Activated T-helper 17 cell treated with anti-CD3 and anti-CD28 coated beads, Interleukin-2, amount 50 U/mL, for 72 hours (primary cell): ENCODE measurements around the gene SFTA2. TPM values are rescaled to one million over a fixed set of nuclear protein-coding genes. Genes with fewer than 3 reads are reported as not detected.
A peak's percentile ranks its signal among the peaks of the same experiment; 100 is the strongest.

Experiments used
- ATAC-seq: fragments of 150-1000 bp; cut with Tn5 transposase; replicated peaks from 2 replicates; pipeline ENCODE4 v1.10.0; 2021; ENCODE audit warnings: mild to moderate bottlenecking, moderate library complexity
- H3K27ac Mint-ChIP-seq: one replicate; pipeline ENCODE4 v1.8.0; 2022; ENCODE audit warnings: mixed read lengths
- H3K27me3 Mint-ChIP-seq: one replicate; pipeline ENCODE4 v1.8.0; 2022; ENCODE audit warnings: mixed read lengths
- H3K36me3 Mint-ChIP-seq: one replicate; pipeline ENCODE4 v1.8.0; 2022; ENCODE audit warnings: low read depth, mild to moderate bottlenecking, mixed read lengths
- H3K4me1 Mint-ChIP-seq: one replicate; pipeline ENCODE4 v1.8.0; 2022; ENCODE audit warnings: mixed read lengths
- H3K4me3 Mint-ChIP-seq: one replicate; pipeline ENCODE4 v1.8.0; 2022; ENCODE audit warnings: mild to moderate bottlenecking, mixed read lengths
- H3K9me3 Mint-ChIP-seq: one replicate; pipeline ENCODE4 v1.8.0; 2022; ENCODE audit warnings: mixed read lengths
- total RNA-seq, 2 donors: library from RNA; stranded (reverse); gene quantifications; one replicate each; pipeline ENCODE4 v1.2.3, GENCODE V29; 2022

Gene SFTA2
- total RNA-seq, 2 donors from 2014 or later, result not detected

DNA sequence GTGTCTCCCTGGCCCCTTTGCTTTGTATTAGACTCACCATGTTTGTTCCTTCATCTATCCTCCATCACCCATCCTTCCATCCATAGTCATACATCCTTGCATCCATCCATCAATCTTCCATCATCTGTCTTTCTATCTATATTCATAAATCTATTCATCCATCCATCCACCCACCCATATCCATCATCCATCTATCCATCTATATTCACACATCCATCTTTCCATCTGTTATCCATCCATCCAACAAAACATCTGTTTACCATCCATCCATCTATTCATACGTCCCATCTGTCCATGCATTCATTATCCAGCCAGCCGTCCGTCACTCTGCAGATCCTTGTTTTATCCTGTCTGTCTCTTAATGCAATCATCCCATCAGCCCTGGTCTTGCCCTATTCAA lies 37.0 kb downstream of the SFTA2 start:
- H3K9me3 Mint-ChIP-seq, result no peaks in the 10 kb centered on the region
- ATAC-seq, result no peak

DNA sequence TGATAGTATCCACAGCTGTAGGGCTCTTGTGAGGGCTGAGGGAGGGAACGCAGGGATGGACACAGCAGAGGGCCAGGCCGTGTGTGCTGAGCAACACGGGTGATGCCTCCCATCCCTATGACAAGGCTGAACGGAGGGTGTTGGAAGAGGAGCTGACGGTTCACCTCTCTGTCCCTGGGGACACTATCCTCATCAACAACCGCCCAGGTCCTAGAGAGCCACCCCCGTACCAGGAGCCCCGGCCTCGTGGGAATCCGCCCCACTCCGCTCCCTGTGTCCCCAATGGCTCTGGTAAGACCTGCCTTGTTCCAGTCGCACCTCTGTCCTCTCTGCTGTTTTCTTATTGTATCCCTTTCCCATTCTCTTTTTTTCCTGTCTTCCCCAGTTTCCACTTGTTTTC lies 37.6 kb downstream of the SFTA2 start:
- Mint-ChIP-seq H3K4me3 (no peak overlapping the region), H3K27ac (no peak overlapping the region), H3K27me3 (no peaks in the 10 kb centered on the region), H3K4me1 (no peaks in the 10 kb centered on the region), H3K36me3 (peaks cover 10% of the 10 kb centered on the region), H3K9me3 (no peaks in the 10 kb centered on the region)
- ATAC-seq, result no peak

More for the DNA sequence above, 37.0 kb downstream of the SFTA2 start:
- Mint-ChIP-seq H3K27me3 (no peaks in the 10 kb centered on the region), H3K4me1 (no peaks in the 10 kb centered on the region), H3K27ac (no peak overlapping the region), H3K36me3 (peaks cover 7% of the 10 kb centered on the region), H3K4me3 (no peak overlapping the region)

DNA sequence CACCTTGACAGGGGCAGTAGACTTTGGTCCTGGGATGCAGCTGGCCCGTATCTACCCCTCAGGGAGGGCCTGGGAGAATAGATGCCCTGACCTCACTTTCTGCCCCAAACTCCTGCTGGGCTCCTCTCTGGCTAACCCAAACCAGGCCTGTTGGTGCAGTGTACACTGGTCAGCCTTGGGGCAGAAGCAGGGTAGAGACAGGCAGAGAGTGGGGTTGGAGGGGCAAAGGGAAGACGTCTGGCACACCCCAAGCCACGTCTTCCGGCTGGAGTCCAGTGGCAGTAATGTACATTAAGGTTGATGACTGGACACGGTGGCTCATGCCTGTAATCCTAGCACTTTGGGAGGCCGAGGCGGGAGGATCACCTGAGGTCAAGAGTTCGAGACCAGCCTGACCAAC lies 38.3 kb downstream of the SFTA2 start:
- Mint-ChIP-seq H3K27ac (no peak overlapping the region), H3K9me3 (no peaks in the 10 kb centered on the region), H3K4me1 (no peaks in the 10 kb centered on the region), H3K27me3 (no peaks in the 10 kb centered on the region), H3K4me3 (no peak overlapping the region), H3K36me3 (peaks cover 8% of the 10 kb centered on the region)
- no peak for ATAC-seq

DNA sequence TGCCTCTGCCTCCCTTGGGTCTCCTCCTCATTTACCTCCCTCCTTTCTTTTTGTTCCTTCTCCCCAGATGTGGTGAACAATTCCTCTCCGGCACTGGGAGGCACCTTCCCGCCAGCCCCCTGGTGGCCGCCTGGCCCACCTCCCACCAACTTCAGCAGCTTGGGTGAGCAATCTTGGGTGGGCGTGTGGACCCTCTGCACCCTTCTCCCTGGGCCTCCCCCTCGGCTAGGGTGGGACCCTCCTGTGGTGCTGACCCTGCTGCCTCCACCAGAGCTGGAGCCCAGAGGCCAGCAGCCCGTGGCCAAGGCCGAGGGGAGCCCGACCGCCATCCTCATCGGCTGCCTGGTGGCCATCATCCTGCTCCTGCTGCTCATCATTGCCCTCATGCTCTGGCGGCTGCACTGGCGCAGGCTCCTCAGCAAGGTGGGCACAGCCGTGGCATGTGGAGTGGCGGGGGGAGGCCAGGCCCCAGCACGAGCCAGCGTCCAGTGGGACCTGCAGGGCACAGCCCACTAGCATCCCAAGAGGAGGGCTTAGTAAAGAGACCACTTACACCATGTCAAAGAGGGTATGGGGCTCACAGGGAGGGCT lies 38.9 kb downstream of the SFTA2 start:
- H3K4me3 Mint-ChIP-seq, result no peak overlapping the region
- H3K9me3 Mint-ChIP-seq, result no peaks in the 10 kb centered on the region
- H3K27ac Mint-ChIP-seq, result no peak overlapping the region
- H3K27me3 Mint-ChIP-seq, result no peaks in the 10 kb centered on the region
- H3K36me3 Mint-ChIP-seq, result peaks cover 5% of the 10 kb centered on the region
- no peaks in the 10 kb centered on the region for H3K4me1 Mint-ChIP-seq
- ATAC-seq, result no peak

DNA sequence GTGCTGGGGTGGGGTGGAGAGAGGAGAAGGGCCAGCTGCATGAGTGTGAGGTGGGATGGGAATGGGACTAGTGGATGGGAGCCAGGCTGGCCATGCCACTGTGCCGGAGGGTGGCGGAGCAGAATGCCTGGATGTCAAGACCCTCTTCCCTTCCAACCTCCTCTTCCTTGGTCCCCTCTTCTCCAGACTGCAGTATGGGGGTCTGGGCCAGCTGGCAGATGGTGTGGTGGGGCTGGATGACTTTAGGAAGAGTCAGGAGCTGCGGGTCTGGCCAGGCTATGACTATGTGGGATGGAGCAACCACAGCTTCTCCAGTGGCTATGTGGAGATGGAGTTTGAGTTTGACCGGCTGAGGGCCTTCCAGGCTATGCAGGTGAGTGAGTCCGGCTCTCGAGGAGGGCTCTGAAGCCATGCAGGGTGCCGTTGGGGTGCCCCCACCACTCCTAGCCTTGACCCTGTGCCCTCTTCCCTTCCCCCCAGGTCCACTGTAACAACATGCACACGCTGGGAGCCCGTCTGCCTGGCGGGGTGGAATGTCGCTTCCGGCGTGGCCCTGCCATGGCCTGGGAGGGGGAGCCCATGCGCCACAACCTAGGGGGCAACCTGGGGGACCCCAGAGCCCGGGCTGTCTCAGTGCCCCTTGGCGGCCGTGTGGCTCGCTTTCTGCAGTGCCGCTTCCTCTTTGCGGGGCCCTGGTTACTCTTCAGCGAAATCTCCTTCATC lies 40.0 kb downstream of the SFTA2 start:
- no peak overlapping the region for H3K4me3 Mint-ChIP-seq
- no peaks in the 10 kb centered on the region for H3K9me3 Mint-ChIP-seq
- peaks cover under 1% of the 10 kb centered on the region for H3K4me1 Mint-ChIP-seq
- H3K36me3 Mint-ChIP-seq, result peaks cover 5% of the 10 kb centered on the region
- H3K27me3 Mint-ChIP-seq, result no peaks in the 10 kb centered on the region
- ATAC-seq, result no peak
- no peak overlapping the region for H3K27ac Mint-ChIP-seq

DNA sequence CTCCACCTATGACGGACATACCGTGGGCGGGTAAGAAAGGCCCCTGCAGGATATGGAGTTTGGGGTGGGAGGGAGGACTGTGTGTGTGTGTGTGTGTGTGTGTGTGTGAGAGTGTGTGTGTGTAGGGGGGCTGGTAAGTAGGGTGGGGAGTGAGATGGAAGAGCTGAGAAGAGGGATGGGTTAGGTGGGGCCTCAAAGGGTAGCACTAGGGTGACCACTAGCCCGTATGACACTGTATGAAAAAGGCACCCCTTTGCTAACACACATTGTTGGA lies 40.6 kb downstream of the SFTA2 start:
- no peak for ATAC-seq
- Mint-ChIP-seq H3K27me3 (no peaks in the 10 kb centered on the region), H3K4me3 (no peak overlapping the region), H3K27ac (no peak overlapping the region), H3K9me3 (no peaks in the 10 kb centered on the region), H3K4me1 (peaks cover 6% of the 10 kb centered on the region), H3K36me3 (peaks cover 5% of the 10 kb centered on the region)

DNA sequence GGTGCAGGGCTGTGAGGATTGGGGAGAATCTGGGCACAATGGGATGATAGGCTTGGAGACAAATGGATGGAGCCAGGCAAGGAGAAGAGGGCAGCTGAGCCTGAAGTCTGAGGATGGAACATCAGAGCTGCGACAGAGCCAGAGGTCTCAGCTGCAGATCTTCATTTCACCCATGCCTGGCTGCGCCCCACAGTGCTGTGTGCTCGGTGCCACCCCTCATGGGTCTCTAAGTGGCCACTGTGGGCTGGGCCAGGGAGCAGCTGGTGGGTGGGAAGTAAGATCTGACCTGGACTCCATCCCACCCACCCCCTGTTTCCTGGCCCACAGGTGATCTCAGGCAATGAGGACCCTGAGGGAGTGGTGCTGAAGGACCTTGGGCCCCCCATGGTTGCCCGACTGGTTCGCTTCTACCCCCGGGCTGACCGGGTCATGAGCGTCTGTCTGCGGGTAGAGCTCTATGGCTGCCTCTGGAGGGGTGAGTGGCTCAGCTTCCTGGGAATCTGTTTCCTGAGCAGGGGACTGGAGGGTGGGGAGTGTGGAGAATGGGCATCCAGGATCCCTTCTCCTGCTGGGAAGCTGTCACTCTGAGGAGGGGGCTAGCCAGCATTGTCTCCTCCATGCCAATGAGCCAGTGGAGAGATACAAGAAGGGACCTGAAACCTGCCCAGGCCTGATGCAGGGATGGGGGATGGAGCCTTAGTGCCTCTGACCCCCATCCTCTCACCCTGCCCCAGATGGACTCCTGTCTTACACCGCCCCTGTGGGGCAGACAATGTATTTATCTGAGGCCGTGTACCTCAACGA lies 41.1 kb downstream of the SFTA2 start:
- H3K4me3 Mint-ChIP-seq, result no peak overlapping the region
- H3K27ac Mint-ChIP-seq, result no peak overlapping the region
- H3K27me3 Mint-ChIP-seq, result no peaks in the 10 kb centered on the region
- peaks cover 12% of the 10 kb centered on the region for H3K4me1 Mint-ChIP-seq
- H3K36me3 Mint-ChIP-seq, result peaks cover 5% of the 10 kb centered on the region
- no peak for ATAC-seq
- no peaks in the 10 kb centered on the region for H3K9me3 Mint-ChIP-seq

DNA sequence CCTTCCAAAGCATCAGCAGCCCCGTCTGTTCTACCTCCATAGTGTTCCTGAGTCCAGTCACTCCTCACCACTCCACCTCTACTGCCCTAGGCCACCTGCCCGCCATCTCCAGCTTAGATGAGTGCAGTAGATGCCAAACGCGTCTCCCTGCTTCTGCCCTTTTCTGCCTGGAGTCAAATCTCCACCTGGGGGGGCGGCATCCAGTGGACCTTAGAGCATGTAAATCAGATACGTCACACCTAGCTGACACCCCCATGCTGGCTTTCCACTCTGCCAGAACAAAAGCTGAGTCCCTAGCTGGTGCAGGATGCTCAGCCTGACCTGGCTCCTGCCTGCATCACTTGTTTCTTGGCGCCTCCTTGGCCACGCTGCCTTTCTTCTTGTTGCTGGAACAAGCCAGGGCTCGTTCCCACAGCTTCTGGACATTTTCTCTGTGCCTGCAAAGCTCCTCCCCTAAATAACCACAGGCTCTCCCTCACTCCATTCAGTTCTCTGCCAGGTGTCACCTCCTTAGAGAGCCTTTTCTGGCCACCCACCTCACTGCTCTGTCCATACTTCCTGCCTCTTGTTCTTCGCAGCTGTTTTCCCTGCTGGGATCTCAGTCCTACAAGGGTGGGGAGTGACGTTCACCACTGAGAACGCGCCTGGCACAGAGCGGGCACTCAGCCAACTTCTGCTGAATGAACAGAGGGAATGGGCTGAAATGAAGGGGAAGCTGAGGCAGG lies 41.9 kb downstream of the SFTA2 start:
- H3K27ac Mint-ChIP-seq, result peak overlapping the region; percentile 67
- no peak for ATAC-seq

DNA sequence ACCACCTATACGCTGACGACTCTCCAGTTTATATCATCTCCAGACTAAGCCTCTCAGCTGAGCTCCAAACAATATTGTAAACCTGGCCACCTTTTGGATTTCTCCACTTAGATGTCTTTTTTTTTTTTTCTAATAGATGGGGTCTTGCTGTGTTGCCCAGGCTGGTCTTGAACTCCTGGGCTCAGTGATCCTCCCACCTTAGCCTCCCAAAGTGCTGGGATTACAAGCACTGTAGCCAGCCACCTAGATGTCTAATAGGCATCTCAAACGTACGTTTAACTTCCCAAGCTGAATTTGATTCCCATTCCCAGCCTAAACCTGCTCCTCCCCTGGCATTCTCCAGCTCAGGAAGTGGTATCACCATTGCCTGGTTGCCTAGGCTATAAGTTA lies 42.5 kb downstream of the SFTA2 start:
- no peaks in the 10 kb centered on the region for H3K9me3 Mint-ChIP-seq
- peaks cover 5% of the 10 kb centered on the region for H3K36me3 Mint-ChIP-seq
- peaks cover 19% of the 10 kb centered on the region for H3K4me1 Mint-ChIP-seq
- no peaks in the 10 kb centered on the region for H3K27me3 Mint-ChIP-seq
- peak overlapping the region; percentile 67 for H3K27ac Mint-ChIP-seq
- no peak overlapping the region for H3K4me3 Mint-ChIP-seq
- no peak for ATAC-seq

More for the DNA sequence above, 41.9 kb downstream of the SFTA2 start:
- no peak overlapping the region for H3K4me3 Mint-ChIP-seq
- H3K4me1 Mint-ChIP-seq, result peaks cover 19% of the 10 kb centered on the region
- no peaks in the 10 kb centered on the region for H3K9me3 Mint-ChIP-seq
- no peaks in the 10 kb centered on the region for H3K27me3 Mint-ChIP-seq
- peaks cover 5% of the 10 kb centered on the region for H3K36me3 Mint-ChIP-seq

DNA sequence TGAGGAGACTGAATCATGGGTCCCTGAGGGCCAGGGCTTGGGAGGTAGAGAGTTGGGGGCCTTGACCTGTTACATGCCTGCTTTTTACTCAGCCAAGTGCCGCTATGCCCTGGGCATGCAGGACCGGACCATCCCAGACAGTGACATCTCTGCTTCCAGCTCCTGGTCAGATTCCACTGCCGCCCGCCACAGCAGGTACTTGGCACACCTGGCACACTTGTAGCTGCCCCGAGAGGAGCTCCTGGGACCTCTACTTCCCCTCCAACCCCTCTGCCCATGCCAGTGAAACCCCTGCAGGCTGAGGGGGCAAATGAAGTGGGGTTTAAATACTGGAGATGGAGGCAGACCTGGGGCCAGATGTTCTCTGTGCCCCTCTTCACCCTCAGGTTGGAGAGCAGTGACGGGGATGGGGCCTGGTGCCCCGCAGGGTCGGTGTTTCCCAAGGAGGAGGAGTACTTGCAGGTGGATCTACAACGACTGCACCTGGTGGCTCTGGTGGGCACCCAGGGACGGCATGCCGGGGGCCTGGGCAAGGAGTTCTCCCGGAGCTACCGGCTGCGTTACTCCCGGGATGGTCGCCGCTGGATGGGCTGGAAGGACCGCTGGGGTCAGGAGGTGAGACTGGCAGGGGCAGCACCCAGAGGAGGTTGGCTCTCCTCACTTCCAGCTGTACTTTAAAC lies 43.0 kb downstream of the SFTA2 start:
- no peaks in the 10 kb centered on the region for H3K9me3 Mint-ChIP-seq
- H3K27ac Mint-ChIP-seq, result no peak overlapping the region
- H3K4me3 Mint-ChIP-seq, result no peak overlapping the region
- peaks cover 5% of the 10 kb centered on the region for H3K36me3 Mint-ChIP-seq
- ATAC-seq, result no peak
- peaks cover 19% of the 10 kb centered on the region for H3K4me1 Mint-ChIP-seq
- no peaks in the 10 kb centered on the region for H3K27me3 Mint-ChIP-seq

DNA sequence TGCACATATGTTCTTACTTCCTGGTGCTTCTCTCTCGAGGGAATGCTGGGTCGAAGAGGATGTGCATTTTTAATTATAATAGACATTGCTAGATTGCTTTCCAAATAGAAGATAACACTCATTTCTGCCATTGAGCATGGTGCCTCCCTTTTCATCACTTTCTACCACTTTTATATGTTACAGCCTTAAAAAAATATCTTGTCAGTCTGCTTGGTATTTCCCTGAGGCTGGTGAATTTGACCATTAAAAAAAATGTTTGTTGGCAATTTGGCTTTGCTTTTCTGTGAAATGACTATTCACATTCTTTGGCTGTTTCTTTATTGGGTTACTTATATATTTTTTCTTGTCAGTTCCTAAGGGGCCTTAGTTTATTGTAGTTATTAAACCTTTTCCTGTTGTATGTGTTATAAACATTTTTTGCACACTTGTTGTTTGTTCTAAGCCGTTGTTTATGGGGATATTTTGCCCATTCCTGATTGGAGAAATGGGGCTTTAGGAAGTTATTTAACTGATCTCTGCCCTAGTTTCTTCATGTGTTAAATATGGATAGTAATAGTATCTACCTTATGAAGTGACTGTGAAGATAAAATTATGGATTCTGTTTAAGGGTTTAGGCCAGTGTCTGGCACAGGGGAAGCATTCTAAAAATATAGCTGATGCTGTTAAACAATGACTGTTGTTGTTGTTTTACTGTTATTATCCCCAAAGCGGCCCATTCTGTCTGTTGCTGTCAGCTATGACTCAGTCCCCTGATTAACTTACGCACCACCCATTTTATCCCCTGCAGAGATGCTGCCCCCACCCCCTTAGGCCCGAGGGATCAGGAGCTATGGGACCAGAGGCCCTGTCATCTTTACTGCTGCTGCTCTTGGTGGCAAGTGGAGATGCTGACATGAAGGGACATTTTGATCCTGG lies 43.8 kb downstream of the SFTA2 start:
- Mint-ChIP-seq H3K36me3 (peaks cover 5% of the 10 kb centered on the region), H3K27ac (no peak overlapping the region), H3K27me3 (no peaks in the 10 kb centered on the region), H3K4me1 (peaks cover 23% of the 10 kb centered on the region), H3K4me3 (no peak overlapping the region), H3K9me3 (no peaks in the 10 kb centered on the region)
- ATAC-seq, result no peak

DNA sequence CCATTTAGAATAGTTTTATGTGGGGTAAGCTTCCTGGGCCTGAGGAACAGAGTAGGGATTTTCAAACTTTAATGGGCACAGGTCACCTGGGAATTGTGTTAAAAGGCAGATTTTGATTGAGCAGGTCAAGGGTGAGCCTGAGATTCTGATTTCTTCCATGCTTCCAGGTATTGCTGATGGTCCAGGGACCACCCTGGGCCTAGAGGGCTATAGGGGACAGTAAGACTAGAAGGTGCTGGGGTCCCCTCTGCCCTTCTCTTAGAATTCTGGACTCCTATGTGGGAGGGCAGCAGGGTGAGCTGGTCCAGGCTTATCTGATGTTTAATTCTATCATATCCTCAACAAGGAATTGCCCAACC lies 45.1 kb downstream of the SFTA2 start:
- H3K27ac Mint-ChIP-seq, result no peak overlapping the region
- H3K27me3 Mint-ChIP-seq, result no peaks in the 10 kb centered on the region
- H3K9me3 Mint-ChIP-seq, result no peaks in the 10 kb centered on the region
- no peak for ATAC-seq
- H3K4me3 Mint-ChIP-seq, result peak overlapping the region; percentile 75
- peaks cover 29% of the 10 kb centered on the region for H3K4me1 Mint-ChIP-seq
- H3K36me3 Mint-ChIP-seq, result peaks cover 5% of the 10 kb centered on the region

DNA sequence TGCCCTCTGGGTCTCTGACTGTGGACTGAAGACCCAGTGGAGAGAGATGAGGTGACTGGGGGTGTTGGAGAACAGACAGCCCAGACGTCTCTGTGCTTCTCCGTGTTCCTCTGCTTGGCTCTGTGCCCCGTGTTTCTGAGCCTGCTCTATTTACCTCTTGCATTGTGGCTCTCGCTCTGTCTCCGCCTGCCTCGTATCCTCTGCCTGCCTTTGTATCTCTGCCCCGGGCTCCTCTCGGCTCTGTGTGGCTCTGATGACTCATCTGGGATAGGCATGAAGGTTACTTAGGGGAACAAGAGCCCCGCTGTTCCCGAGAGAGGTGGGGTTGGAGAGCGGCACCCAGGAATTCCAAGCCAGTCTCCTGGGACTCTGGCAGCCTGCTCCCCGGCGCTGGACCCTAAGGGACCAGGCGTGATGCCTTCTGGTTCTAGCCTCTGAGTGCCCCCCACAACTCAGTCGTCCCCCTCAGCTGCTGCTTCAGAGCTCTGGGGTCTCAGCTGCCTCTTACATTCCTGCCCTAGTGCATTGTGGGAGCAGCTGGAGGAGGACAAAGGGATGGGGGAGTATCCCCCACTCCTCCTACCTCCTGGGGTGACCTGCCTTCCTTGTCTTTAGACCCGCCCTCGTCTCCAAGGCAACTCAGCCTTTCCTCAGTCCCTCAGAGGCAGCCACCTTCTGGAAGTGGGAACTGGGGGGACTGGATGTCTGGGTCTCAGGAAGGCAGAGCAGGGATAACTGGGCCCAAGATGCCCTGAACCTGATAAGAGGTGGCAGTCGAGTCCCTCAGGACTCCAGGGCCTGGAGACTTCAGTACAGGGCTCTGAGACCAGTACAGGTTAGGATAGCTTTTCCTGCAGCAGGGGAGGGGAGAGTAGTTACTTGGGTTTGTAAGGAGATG lies 45.7 kb downstream of the SFTA2 start:
- ATAC-seq, result peak; percentile 35
- peaks cover 35% of the 10 kb centered on the region for H3K4me1 Mint-ChIP-seq
- peak overlapping the region; percentile 35 for H3K27ac Mint-ChIP-seq
- no peaks in the 10 kb centered on the region for H3K27me3 Mint-ChIP-seq
- peaks cover 5% of the 10 kb centered on the region for H3K36me3 Mint-ChIP-seq
- peak overlapping the region; percentile 75 for H3K4me3 Mint-ChIP-seq
- H3K9me3 Mint-ChIP-seq, result no peaks in the 10 kb centered on the region
